Activated naive CD8-positive, alpha-beta T cell treated with anti-CD3 and anti-CD28 coated beads, Interleukin-2, amount 50 U/mL, for 24 hours (primary cell): ENCODE measurements around the gene LORICRIN.

Experiments
- ATAC-seq: fragments of 150-1000 bp; cut with Tn5 transposase; one replicate; pipeline ENCODE4 v1.10.0; 2021
- DNase-seq: peaks from one replicate; pipeline ENCODE4 v3.0.0; 2021
- H3K27ac Mint-ChIP-seq: one replicate; pipeline ENCODE4 v1.8.0; 2021; ENCODE audit warnings: mild to moderate bottlenecking, mixed read lengths
- H3K27me3 Mint-ChIP-seq: one replicate; pipeline ENCODE4 v1.8.0; 2021; ENCODE audit warnings: mixed read lengths
- H3K36me3 Mint-ChIP-seq: one replicate; pipeline ENCODE4 v1.8.0; 2021; ENCODE audit warnings: low read depth, mixed read lengths
- H3K4me1 Mint-ChIP-seq: one replicate; pipeline ENCODE4 v1.8.0; 2021; ENCODE audit warnings: mixed read lengths
- H3K4me3 Mint-ChIP-seq: one replicate; pipeline ENCODE4 v1.8.0; 2021; ENCODE audit warnings: mild to moderate bottlenecking, moderate library complexity, mixed read lengths
- H3K9me3 Mint-ChIP-seq: one replicate; pipeline ENCODE4 v1.8.0; 2021; ENCODE audit warnings: mixed read lengths

The LORICRIN gene

DNA sequence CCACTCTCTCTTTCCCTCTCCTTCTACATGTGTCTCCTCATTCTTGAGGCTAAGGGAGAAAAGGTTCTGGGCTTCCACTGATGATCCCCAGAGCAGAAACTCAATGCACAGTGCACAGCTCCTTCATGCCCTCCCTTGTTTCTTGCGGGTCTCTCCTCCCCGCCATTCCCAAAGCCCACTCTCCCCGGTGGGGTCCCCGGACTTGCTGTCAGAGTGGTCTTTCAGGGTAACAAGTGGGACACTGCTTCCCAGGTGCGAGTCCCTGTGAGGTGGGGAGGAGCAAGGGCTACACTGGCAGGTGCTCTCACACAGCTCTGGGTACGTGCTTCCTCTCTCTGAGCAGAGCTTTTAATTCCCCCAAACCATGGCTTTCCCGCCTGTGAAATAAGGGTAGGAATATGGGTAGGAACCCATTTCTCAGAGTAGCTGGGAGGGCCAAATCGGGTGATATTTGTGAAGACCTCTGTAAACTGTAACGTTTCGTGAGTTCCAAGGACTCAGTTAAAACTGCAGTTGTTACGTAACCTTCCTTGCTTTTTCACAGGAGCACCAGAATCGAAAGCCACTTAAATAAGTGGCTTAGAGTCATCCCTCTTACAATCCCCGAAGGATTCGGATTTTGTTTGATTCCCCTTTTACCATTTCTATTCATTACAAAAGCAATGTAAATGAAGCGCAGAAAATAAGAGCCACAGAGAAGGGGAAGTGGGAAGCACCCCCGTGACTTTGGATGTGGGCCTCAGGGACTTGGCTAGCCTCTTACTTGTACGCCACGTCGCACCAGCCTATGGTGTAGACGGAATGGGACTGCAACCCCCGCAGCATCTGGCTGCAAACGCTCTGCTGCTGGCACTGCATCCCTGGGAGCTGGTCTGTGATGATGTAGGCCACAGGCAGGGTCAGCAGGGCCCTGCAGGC is 47.1 kb downstream of the LORICRIN start:
- Mint-ChIP-seq H3K27ac (no peak overlapping the region), H3K27me3 (peaks cover 2% of the 10 kb centered on the region), H3K36me3 (no peaks in the 10 kb centered on the region), H3K4me3 (no peak overlapping the region), H3K9me3 (no peaks in the 10 kb centered on the region), H3K4me1 (no peaks in the 10 kb centered on the region)
- no peak for ATAC-seq
- DNase-seq: no peak

DNA sequence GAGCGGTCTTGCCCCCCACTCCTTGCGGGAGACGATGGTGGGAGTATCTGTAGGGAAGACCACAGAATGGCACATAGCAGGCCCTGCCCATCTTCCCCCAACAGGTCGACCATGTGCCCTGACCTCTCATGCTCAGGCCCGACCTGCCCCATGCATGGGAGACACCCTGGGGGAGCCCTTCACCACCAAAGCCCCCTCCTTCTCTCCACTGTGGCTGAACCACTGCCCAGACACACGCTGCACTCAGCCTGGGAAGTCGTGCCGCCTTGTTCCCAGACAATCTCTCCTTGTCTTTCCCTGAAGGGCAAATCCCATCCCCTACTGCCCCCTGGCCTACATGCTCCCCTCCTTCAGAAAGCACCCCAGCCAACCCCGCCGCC is 47.7 kb downstream of the LORICRIN start:
- Mint-ChIP-seq H3K4me3 (no peak overlapping the region), H3K27me3 (peaks cover 2% of the 10 kb centered on the region), H3K36me3 (no peaks in the 10 kb centered on the region), H3K9me3 (no peaks in the 10 kb centered on the region), H3K27ac (no peak overlapping the region), H3K4me1 (no peaks in the 10 kb centered on the region)
- ATAC-seq (no peak), DNase-seq (no peak)

DNA sequence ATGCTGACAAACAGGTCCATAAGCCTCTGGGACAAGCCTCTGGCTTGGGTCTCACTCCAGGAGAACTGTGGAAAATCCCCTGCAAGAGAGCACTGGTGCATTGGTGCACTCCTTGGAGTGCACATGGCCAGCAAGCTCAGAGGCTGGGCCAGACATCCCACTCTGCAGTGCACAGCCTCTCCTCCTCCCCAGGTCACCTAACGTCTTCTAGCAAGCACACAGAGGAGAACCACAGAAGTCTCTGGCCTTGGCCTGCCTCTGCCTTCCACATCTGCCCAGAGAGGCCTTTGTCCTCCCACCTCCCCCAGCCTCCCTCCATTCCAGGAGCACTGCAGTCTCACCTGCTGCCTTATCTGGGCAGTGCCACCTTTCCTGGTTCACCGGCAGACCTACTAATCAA is 49.1 kb downstream of the LORICRIN start:
- H3K27ac Mint-ChIP-seq: no peak overlapping the region

DNA sequence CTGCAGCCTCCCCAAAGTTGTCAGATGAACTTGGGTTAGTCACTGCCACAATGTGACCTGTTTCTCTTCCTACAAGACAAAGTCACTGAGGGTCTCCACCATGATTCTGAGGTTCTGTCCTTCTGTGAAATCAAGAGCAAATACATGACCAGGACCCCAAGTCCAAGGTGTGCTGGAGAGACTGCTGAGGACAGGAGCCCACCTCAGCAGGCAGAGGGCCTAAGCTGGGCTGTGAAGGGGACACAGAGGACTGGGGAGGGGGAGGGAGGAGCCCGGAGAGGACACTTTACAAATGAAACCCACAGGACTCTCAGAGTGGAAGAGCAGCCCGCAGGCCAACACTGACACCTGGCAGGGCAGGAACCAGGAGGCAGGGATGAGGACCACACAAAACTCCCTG is 50.0 kb downstream of the LORICRIN start:
- Mint-ChIP-seq H3K27me3 (peaks cover 2% of the 10 kb centered on the region), H3K27ac (no peak overlapping the region), H3K4me3 (no peak overlapping the region)

More for the DNA sequence above, 49.1 kb downstream of the LORICRIN start:
- no peak for DNase-seq
- H3K9me3 Mint-ChIP-seq: no peaks in the 10 kb centered on the region
- H3K27me3 Mint-ChIP-seq: peaks cover 2% of the 10 kb centered on the region
- no peak for ATAC-seq
- no peaks in the 10 kb centered on the region for H3K36me3 Mint-ChIP-seq
- H3K4me1 Mint-ChIP-seq: no peaks in the 10 kb centered on the region
- H3K4me3 Mint-ChIP-seq: no peak overlapping the region

DNA sequence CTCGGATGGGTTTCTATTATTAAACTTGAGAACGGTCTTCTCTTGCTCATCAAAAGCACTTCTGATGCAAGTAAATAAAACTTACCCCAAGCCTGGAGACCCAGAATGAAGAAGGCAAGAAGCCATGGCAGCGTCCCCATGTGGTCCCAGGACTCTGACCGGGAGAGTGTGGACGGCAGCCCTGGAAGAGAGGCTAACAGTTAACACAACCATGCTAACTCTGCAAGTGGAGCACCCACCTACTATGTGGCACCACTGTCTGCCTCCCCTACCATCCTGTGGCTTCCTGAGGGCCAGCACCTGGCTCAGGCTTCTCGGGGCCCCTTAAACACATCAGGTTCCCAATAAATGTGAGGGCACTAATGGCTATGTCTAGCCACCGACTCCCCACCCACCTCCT is 51.0 kb downstream of the LORICRIN start:
- Mint-ChIP-seq H3K36me3 (no peaks in the 10 kb centered on the region), H3K4me1 (no peaks in the 10 kb centered on the region), H3K27ac (no peak overlapping the region), H3K4me3 (no peak overlapping the region), H3K9me3 (no peaks in the 10 kb centered on the region), H3K27me3 (no peaks in the 10 kb centered on the region)
- DNase-seq: no peak
- no peak for ATAC-seq

More for the DNA sequence above, 50.0 kb downstream of the LORICRIN start:
- Mint-ChIP-seq H3K9me3 (no peaks in the 10 kb centered on the region), H3K36me3 (no peaks in the 10 kb centered on the region), H3K4me1 (no peaks in the 10 kb centered on the region)
- DNase-seq (no peak), ATAC-seq (no peak)
